Osteoblast (primary cell): ENCODE measurements around the gene MSL1. TPM values are rescaled to one million over a fixed set of nuclear protein-coding genes. Genes with fewer than 3 reads are reported as not detected.

Experiments used
- DNase-seq: peaks from one replicate; pipeline ENCODE4 v3.0.0; 2011; ENCODE audit warnings: low spot score, mixed read lengths; ENCODE audit not compliant: insufficient read length; ENCODE audit errors: missing footprints
- H2AFZ ChIP-seq: 2 replicates; pipeline ENCODE4 v1.6.0; 2011; ENCODE audit warnings: mild to moderate bottlenecking, low read length
- H3K27ac ChIP-seq: 2 replicates; pipeline ENCODE4 v1.5.1; 2011; ENCODE audit warnings: mild to moderate bottlenecking, low read depth, low read length, moderate library complexity
- H3K27me3 ChIP-seq: 2 replicates; pipeline ENCODE4 v1.6.0; 2012; ENCODE audit warnings: mild to moderate bottlenecking, control low read depth, inconsistent platforms, low read length, moderate library complexity; ENCODE audit not compliant: insufficient read depth
- H3K36me3 ChIP-seq: 2 replicates; pipeline ENCODE4 v1.5.1; 2011; ENCODE audit warnings: mild to moderate bottlenecking, low read length, control low read depth, moderate library complexity; ENCODE audit not compliant: insufficient read depth
- H3K4me1 ChIP-seq: 2 replicates; pipeline ENCODE4 v1.5.1; 2011; ENCODE audit warnings: mild to moderate bottlenecking, low read length, control low read depth, moderate library complexity; ENCODE audit not compliant: insufficient read depth
- H3K4me2 ChIP-seq: 2 replicates; pipeline ENCODE4 v1.6.0; 2011; ENCODE audit warnings: mild to moderate bottlenecking, low read length; ENCODE audit not compliant: insufficient read depth
- H3K4me3 ChIP-seq: fragments of 200-600 bp; sonication (generic); 3 replicates; pipeline ENCODE4 v1.5.1; 2012; ENCODE audit warnings: mild to moderate bottlenecking, low read length, inconsistent platforms; ENCODE audit not compliant: insufficient read depth
- H3K79me2 ChIP-seq: 2 replicates; pipeline ENCODE4 v1.6.0; 2012; ENCODE audit warnings: mild to moderate bottlenecking, low read length, control low read depth, inconsistent platforms; ENCODE audit not compliant: insufficient read depth
- H3K9me3 ChIP-seq: 2 replicates; pipeline ENCODE4 v1.5.1; 2011; ENCODE audit warnings: low read depth, low read length, control low read depth
- H4K20me1 ChIP-seq: 2 replicates; pipeline ENCODE4 v1.6.0; 2012; ENCODE audit warnings: mild to moderate bottlenecking, low read length, control low read depth; ENCODE audit not compliant: insufficient read depth
- total RNA-seq: library from RNA; depleted of rRNA; stranded (reverse); fragments of >200 nt; gene quantifications from 2 replicates; pipeline ENCODE4 v1.2.3, GENCODE V29; 2012
- TF ChIP-seq, protein P1 (sequence below): IDR thresholded peaks from 2 replicates; pipeline ENCODE4 v1.5.1; 2011; ENCODE audit warnings: mild to moderate bottlenecking, low read depth, low read length, moderate library complexity; ENCODE audit errors: extremely low read depth

MSL1 gene
- total RNA-seq, 1 donor: 60.1 TPM

DNA sequence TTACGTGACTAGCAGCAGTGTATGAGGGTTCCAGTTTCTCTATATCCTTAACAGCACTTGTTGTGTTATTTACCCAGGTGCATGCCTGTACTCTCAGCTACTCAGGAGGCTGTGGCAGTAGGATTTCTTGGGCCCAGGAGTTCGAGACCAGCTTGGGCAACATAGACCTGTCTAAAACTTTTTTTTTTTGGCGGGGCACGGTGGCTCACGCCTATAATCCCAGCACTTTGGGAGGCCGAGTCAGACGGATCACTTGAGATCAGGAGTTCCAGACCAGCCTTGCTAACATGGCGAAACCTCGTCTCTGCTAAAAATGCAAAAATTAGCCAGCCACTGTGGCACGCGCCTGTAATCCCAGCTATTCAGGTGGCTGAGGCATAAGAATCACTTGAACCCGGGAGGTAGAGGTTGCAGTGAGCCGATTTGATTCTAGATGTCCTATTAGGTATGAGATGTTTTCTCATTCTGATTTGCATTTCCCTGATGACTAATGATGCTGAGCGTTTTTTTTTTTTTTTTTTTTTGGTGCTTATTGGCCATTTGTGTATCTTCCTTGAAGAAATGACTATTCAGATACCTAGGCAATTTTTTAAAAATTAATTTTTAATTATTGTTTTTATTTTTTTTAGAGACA is 31.9 kb downstream of the MSL1 start:
- Histone ChIP-seq H3K4me1 (no peaks in the 10 kb centered on the region), H3K4me2 (no peak overlapping the region), H3K36me3 (peaks cover 58% of the 10 kb centered on the region), H3K27ac (no peak overlapping the region), H3K79me2 (peaks cover 81% of the 10 kb centered on the region), H3K9me3 (no peaks in the 10 kb centered on the region), H2AFZ (no peak overlapping the region), H3K27me3 (no peaks in the 10 kb centered on the region), H3K4me3 (no peak overlapping the region), H4K20me1 (peaks cover 17% of the 10 kb centered on the region)
- no peak for DNase-seq
- TF ChIP-seq, protein P1, sequence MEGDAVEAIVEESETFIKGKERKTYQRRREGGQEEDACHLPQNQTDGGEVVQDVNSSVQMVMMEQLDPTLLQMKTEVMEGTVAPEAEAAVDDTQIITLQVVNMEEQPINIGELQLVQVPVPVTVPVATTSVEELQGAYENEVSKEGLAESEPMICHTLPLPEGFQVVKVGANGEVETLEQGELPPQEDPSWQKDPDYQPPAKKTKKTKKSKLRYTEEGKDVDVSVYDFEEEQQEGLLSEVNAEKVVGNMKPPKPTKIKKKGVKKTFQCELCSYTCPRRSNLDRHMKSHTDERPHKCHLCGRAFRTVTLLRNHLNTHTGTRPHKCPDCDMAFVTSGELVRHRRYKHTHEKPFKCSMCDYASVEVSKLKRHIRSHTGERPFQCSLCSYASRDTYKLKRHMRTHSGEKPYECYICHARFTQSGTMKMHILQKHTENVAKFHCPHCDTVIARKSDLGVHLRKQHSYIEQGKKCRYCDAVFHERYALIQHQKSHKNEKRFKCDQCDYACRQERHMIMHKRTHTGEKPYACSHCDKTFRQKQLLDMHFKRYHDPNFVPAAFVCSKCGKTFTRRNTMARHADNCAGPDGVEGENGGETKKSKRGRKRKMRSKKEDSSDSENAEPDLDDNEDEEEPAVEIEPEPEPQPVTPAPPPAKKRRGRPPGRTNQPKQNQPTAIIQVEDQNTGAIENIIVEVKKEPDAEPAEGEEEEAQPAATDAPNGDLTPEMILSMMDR: no peak

DNA sequence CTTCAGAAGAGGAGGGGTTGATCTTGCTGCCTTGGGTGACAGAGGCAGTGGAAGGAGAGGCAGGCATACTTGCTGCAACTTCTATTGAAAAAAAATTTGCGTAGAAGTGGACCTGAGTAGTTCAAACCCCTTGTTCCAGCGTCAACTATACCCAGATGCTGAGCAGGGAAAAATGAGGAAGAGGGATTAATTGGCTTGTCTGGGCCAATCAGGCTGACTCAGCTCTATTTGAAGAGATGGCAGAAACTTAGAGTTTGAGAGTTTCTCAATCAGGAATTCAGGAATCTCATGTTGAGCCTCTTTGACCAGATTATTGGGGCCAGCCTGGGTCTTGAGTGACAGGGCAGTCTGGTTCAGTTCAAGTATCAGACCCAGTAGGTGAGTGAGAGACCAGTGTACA is 36.2 kb downstream of the MSL1 start:
- Histone ChIP-seq H3K9me3 (no peaks in the 10 kb centered on the region), H3K79me2 (peaks cover 62% of the 10 kb centered on the region), H3K27me3 (no peaks in the 10 kb centered on the region), H3K27ac (no peak overlapping the region), H3K36me3 (peaks cover 51% of the 10 kb centered on the region), H3K4me3 (no peak overlapping the region), H2AFZ (no peak overlapping the region), H4K20me1 (peaks cover 12% of the 10 kb centered on the region), H3K4me2 (no peak overlapping the region), H3K4me1 (no peaks in the 10 kb centered on the region)
- TF ChIP-seq, protein P1: no peak
- no peak for DNase-seq

DNA sequence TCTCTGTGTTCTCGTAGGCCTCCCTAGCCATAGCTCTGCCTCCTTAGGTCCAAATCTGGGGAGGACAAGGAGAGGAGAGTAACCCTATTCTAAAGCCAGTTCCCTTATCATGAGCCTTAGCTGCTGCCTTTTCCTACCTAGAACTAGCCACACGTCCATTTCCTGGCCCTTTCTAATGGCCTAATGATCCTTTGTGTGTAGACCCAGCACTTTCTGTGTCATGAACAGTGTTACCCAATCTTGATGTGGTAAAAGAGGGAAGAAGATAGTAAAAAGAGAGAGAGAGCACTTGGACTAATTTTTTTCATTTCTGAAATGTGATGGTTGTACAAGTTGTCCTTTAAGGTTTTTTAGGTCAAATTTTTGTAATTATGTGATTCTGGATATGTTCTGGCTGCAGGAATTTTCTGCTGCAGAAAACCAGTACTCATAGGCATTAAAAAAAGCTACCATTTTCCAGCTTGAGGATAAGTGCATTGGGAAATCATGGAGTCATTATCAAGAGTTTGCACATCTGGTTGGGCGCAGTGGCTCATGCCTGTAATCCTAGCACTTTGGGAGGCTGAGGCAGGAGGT is 36.8 kb downstream of the MSL1 start:
- Histone ChIP-seq H2AFZ (no peak overlapping the region), H3K27ac (peak overlapping the region; percentile 4), H3K4me1 (no peaks in the 10 kb centered on the region), H3K27me3 (no peaks in the 10 kb centered on the region), H3K9me3 (no peaks in the 10 kb centered on the region), H3K4me2 (no peak overlapping the region), H4K20me1 (peaks cover 8% of the 10 kb centered on the region), H3K4me3 (no peak overlapping the region), H3K36me3 (peaks cover 51% of the 10 kb centered on the region), H3K79me2 (peaks cover 60% of the 10 kb centered on the region)
- TF ChIP-seq, protein P1: no peak
- no peak for DNase-seq

DNA sequence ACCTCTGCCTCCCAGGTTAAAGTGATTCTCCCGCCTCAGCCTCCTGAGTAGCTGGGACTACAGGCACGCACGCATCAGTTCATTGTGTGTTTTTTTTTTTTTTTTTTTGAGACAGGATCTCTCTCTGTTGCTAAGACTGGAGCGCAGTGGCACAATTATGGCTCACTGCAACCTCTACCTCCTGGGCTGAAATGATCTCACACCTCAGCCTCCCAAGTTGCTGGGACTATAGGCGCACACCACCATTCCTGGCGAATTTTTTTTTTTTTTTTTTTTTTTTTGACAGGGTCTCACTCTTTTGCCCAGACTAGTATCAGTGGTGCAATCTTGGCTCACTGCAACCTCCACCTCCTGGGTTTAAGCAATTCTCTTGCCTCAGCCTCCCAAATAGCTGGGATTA is 37.7 kb downstream of the MSL1 start:
- no peak overlapping the region for H2AFZ ChIP-seq
- peaks cover 56% of the 10 kb centered on the region for H3K79me2 ChIP-seq

More for the DNA sequence above, 37.7 kb downstream of the MSL1 start:
- no peak for DNase-seq
- H3K4me1 ChIP-seq: no peaks in the 10 kb centered on the region
- TF ChIP-seq, protein P1: no peak
- no peak overlapping the region for H3K4me3 ChIP-seq
- H3K27ac ChIP-seq: no peak overlapping the region
- H4K20me1 ChIP-seq: peaks cover 4% of the 10 kb centered on the region
- peaks cover 48% of the 10 kb centered on the region for H3K36me3 ChIP-seq
- H3K4me2 ChIP-seq: no peak overlapping the region
- no peaks in the 10 kb centered on the region for H3K9me3 ChIP-seq
- H3K27me3 ChIP-seq: no peaks in the 10 kb centered on the region
